Right cardiac atrium (tissue), 5 donors: ENCODE data around the gene JUND. TPM values are rescaled to one million over a fixed set of nuclear protein-coding genes. Genes with fewer than 3 reads are reported as not detected.
A peak's percentile ranks its signal among the peaks of the same experiment; 100 is the strongest.

Experiments used
- ATAC-seq, 2 donors: fragments of 200-7000 bp; cut with Tn5 transposase; one replicate each; pipeline versions ENCODE4 v1.8.0 to v1.9.1; 2020; ENCODE audit warnings: moderate library complexity in 2 of 2, mild to moderate bottlenecking in 1 of 2
- DNase-seq, 3 donors: peaks; one replicate each; pipeline ENCODE4 v3.0.0-alpha.2; 2020
- H3K27ac ChIP-seq: one replicate; pipeline ENCODE4 v1.5.1; 2013; ENCODE audit warnings: mild to moderate bottlenecking, low read length, control low read depth, moderate library complexity
- H3K27me3 ChIP-seq: one replicate; pipeline ENCODE4 v1.6.1; 2013; ENCODE audit not compliant: control insufficient read depth, insufficient read depth
- H3K4me1 ChIP-seq: one replicate; pipeline ENCODE4 v1.6.1; 2013; ENCODE audit warnings: low read length; ENCODE audit not compliant: control insufficient read depth, insufficient read depth
- H3K4me3 ChIP-seq: one replicate; pipeline ENCODE4 v1.5.1; 2013; ENCODE audit warnings: low read length, control low read depth
- H3K9me3 ChIP-seq: one replicate; pipeline ENCODE4 v1.6.1; 2013; ENCODE audit warnings: low read length; ENCODE audit not compliant: control insufficient read depth
- WGBS: extraction: QIAGEN DNeasy Blood & Tissue Kit; methylation state at CpG from one replicate; pipeline ENCODE4 v1.1.7; 2013; 5-methylcytosine and 5-hydroxymethylcytosine counted together
- intact Hi-C, 4 donors: fragments of 100-400 bp; cut with DNase I; formaldehyde crosslinking; loops; one replicate each; pipeline versions ENCODE4 v1.11.0 to v1.14.0; 2022 to 2023
- polyA plus RNA-seq: library from polyadenylated mRNA; stranded (reverse); fragments of 200-250 nt; gene quantifications from one replicate; pipeline ENCODE4 v1.2.3, GENCODE V29; 2013
- total RNA-seq, 4 donors: library from RNA; stranded (reverse); fragmentation: NEBNext Ultra II Directional; extraction: Animal tissue kit (Norgen Biotek cat#: 25700); gene quantifications; one replicate each; pipeline ENCODE4 v1.2.1, GENCODE V29; 2021
- donor health status: healthy with polysubstance abuse.
- donor health status: DM: no; HTN: yes; CAD: no.
- donor health status: DM: no; HTN: no; CAD: no.
- donor health status: DM: no; HTN: yes; CAD: no; lungs with severe emphysema.
- donor health status: DM: yes; HTN: yes; CAD: no.

Gene JUND
- total and polyA plus RNA-seq, 5 donors = 117 to 233 (median 124) TPM

DNA sequence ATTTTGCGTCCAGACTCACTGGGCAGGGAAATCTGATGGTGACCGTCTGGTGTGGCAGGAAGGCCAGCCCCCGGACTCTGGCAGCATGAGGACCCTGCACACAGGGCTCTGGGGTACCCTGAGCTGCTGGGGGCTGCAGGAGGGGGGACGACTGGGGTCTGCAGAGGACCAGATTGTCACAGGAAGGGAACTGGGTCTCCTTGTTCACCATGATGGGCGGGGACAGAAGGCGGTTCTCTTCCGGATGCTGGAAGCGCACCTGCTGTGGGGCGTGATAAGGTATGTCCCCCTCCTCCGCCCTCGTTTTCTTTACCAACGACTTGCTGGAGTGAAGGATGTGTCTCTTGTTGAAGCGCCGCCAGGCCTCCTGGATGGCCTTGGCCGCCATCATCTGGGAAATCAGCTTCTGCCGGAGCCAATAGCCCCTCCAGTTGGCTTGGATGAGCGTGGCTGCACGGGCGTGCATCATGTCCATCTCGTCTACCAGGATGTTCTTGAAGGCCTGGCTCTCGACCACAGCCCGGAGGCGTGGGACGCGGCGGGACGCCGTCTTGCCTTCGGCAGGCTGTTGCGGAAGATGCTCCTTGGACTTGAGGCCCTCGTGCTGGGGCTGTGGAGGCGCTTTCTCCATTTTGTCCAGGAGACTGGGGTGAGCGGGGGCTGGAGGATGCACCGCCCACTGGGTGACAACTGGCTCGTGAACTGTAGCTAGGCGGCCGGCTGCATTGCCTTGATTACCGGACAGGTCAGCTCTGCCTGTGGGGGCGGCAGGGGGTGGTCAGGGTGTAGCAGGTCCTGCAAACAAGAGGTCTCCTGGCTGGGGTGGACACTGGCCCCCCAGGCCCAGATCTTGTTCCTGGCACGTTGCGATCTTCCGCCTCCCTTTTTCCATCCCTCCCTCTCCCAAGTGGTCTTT is 14.4 kb downstream of the JUND start:
- intact Hi-C loops = loop anchor here in 1 of 4 donors (10.0 kb wide), 1 partner anchor 138 kb away; no protein-coding TSS in a partner anchor
- H3K4me1 ChIP-seq = no peaks in the 10 kb centered on the region
- WGBS = 91% methylated on average over 42 of the region's 42 CpGs
- DNase-seq = no peak
- no peak overlapping the region for H3K4me3 ChIP-seq
- H3K9me3 ChIP-seq = no peaks in the 10 kb centered on the region
- no peak overlapping the region for H3K27ac ChIP-seq
- no peak for ATAC-seq
- no peaks in the 10 kb centered on the region for H3K27me3 ChIP-seq

GRCh38 chr19:18265582-18265981 is 15.8 kb downstream of the JUND start:
- H3K4me1 ChIP-seq = no peaks in the 10 kb centered on the region
- H3K4me3 ChIP-seq = no peak overlapping the region
- no peaks in the 10 kb centered on the region for H3K27me3 ChIP-seq
- ATAC-seq = no peak
- no peak for DNase-seq
- no peaks in the 10 kb centered on the region for H3K9me3 ChIP-seq
- H3K27ac ChIP-seq = no peak overlapping the region
- WGBS = 93% methylated on average over 7 of the region's 7 CpGs
- intact Hi-C loops = loop anchor here in 1 of 4 donors (10.0 kb wide), 1 partner anchor 139 kb away; no protein-coding TSS in a partner anchor

GRCh38 chr19:18264971-18265540 is 16.4 kb downstream of the JUND start:
- intact Hi-C loops = loop anchor here in 1 of 4 donors (10.0 kb wide), 1 partner anchor 140 kb away; no protein-coding TSS in a partner anchor

DNA sequence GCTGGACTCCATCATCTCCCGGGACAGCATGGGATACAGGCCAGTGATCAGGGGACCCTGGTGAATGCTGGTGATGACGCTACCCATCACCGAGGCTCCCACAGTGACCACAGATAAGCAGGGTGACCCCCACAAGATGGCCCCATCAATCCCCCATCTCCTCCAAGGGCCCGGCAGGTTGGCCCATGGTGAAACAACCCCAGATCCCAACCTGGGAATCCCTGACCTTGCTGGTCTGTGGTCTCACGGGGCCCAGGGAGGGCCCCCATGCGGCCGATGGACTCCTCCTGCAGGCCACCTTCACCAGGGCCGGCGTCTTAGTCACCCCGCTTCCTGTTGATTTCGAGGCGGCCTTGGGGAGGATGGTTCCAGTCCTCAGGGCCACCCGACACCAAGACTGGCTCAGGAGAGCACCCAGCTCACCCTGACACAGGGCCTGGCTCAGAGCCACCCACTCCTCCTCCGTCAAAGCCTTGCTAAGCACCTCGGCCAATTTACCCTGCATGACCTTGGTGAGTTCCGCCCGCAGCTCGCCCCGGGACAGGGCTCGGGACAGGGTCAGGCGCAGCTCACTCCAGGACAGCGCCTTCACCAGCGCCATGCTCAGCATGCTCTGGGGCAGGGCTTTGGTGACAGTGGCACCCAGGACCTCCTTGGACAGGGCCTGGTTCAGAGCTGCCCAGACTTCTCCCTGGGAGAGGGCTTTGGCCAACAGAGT is 17.1 kb downstream of the JUND start:
- Histone ChIP-seq H3K9me3 (no peaks in the 10 kb centered on the region), H3K27me3 (no peaks in the 10 kb centered on the region), H3K4me3 (no peak overlapping the region), H3K4me1 (no peaks in the 10 kb centered on the region), H3K27ac (no peak overlapping the region)
- intact Hi-C loops = loop anchor here in 1 of 4 donors (10.0 kb wide), 1 partner anchor 141 kb away; no protein-coding TSS in a partner anchor
- ATAC-seq = peak in 1 of 2 donors; percentile 2
- peak in 1 of 3 donors; percentile 38 for DNase-seq
- 91% methylated on average over 23 of the region's 23 CpGs for WGBS

More at GRCh38 chr19:18264971-18265540, 16.4 kb downstream of the JUND start:
- H3K4me1 ChIP-seq = no peaks in the 10 kb centered on the region
- no peaks in the 10 kb centered on the region for H3K9me3 ChIP-seq
- WGBS = 95% methylated on average over 23 of the region's 23 CpGs
- ATAC-seq (no peak), DNase-seq (peak in 1 of 3 donors; percentile 54)
- H3K27me3 ChIP-seq = no peaks in the 10 kb centered on the region
- H3K27ac ChIP-seq = no peak overlapping the region
- no peak overlapping the region for H3K4me3 ChIP-seq

- intact Hi-C loops = loop anchor here in 1 of 4 donors (10.0 kb wide), 1 partner anchor 141 kb away; no protein-coding TSS in a partner anchor
- DNase-seq (peak in 1 of 3 donors; percentile 36), ATAC-seq (no peak)
- WGBS = 85% methylated on average over 16 of the region's 16 CpGs
- Histone ChIP-seq H3K4me1 (no peaks in the 10 kb centered on the region), H3K27me3 (no peaks in the 10 kb centered on the region), H3K9me3 (no peaks in the 10 kb centered on the region), H3K27ac (no peak overlapping the region), H3K4me3 (no peak overlapping the region)
Measured at GRCh38 chr19:18263324-18264136, 17.9 kb downstream of the JUND start.

DNA sequence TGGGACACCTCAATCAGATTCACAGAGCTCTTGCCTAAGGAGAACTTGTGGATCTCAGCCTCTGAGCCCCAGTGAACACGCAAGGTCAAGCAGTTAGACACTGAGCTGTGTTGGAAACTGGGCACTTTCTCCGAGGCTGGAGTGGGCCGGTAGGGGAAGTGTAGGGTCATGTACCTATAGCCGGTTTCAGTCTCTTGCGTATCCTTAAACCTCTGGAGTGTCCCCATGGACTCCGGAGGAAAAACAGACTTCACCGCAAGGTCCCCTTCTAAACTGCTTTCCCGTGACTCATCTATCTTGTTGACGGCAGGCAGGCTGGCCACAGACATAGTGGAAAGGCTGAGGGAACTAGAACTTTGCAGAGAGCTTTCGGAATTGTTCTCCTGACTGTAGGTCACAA is 18.5 kb downstream of the JUND start:
- H3K27me3 ChIP-seq = no peaks in the 10 kb centered on the region
- ATAC-seq (no peak), DNase-seq (peak in 1 of 3 donors; percentile 15)
- H3K4me3 ChIP-seq = no peak overlapping the region
- no peaks in the 10 kb centered on the region for H3K9me3 ChIP-seq
- 94% methylated on average over 10 of the region's 10 CpGs for WGBS
- intact Hi-C loops = loop anchor here in 1 of 4 donors (10.0 kb wide), 1 partner anchor 142 kb away; no protein-coding TSS in a partner anchor
- no peaks in the 10 kb centered on the region for H3K4me1 ChIP-seq
- no peak overlapping the region for H3K27ac ChIP-seq

- no peaks in the 10 kb centered on the region for H3K4me1 ChIP-seq
- no peak overlapping the region for H3K27ac ChIP-seq
- DNase-seq = no peak
- H3K4me3 ChIP-seq = no peak overlapping the region
- no peak for ATAC-seq
- no peaks in the 10 kb centered on the region for H3K9me3 ChIP-seq
- intact Hi-C loops = loop anchor here in 1 of 4 donors (10.0 kb wide), 1 partner anchor 143 kb away; no protein-coding TSS in a partner anchor
- H3K27me3 ChIP-seq = no peaks in the 10 kb centered on the region
Measured at GRCh38 chr19:18262144-18262543, 19.3 kb downstream of the JUND start.

- Histone ChIP-seq H3K27ac (no peak overlapping the region), H3K4me1 (no peaks in the 10 kb centered on the region), H3K9me3 (no peaks in the 10 kb centered on the region), H3K4me3 (no peak overlapping the region), H3K27me3 (no peaks in the 10 kb centered on the region)
- ATAC-seq (no peak), DNase-seq (no peak)
- WGBS = 97% methylated on average over 2 of the region's 2 CpGs
- intact Hi-C loops = loop anchor here in 1 of 4 donors (10.0 kb wide), 1 partner anchor 143 kb away; no protein-coding TSS in a partner anchor
Measured at GRCh38 chr19:18261474-18261873, 19.9 kb downstream of the JUND start.

GRCh38 chr19:18259893-18260292 is 21.5 kb downstream of the JUND start:
- no peak overlapping the region for H3K4me3 ChIP-seq
- DNase-seq (no peak), ATAC-seq (no peak)
- H3K4me1 ChIP-seq = no peaks in the 10 kb centered on the region
- no peaks in the 10 kb centered on the region for H3K27me3 ChIP-seq
- intact Hi-C loops = loop anchor here in 1 of 4 donors (10.0 kb wide), 1 partner anchor 145 kb away; no protein-coding TSS in a partner anchor
- H3K27ac ChIP-seq = no peak overlapping the region
- H3K9me3 ChIP-seq = no peaks in the 10 kb centered on the region
- WGBS = 84% methylated on average over 4 of the region's 4 CpGs
